Measurements from ENCODE around the gene SMAD5.

SMAD5 gene

GRCh38 chr5:136228136-136228757 is 95.6 kb downstream of the SMAD5 start (continued):
- TF ChIP-seq, protein P1, sequence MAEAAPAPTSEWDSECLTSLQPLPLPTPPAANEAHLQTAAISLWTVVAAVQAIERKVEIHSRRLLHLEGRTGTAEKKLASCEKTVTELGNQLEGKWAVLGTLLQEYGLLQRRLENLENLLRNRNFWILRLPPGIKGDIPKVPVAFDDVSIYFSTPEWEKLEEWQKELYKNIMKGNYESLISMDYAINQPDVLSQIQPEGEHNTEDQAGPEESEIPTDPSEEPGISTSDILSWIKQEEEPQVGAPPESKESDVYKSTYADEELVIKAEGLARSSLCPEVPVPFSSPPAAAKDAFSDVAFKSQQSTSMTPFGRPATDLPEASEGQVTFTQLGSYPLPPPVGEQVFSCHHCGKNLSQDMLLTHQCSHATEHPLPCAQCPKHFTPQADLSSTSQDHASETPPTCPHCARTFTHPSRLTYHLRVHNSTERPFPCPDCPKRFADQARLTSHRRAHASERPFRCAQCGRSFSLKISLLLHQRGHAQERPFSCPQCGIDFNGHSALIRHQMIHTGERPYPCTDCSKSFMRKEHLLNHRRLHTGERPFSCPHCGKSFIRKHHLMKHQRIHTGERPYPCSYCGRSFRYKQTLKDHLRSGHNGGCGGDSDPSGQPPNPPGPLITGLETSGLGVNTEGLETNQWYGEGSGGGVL (tag by site-specific recombination; IDR thresholded peaks at IDR 0.05), result no peak
- TF ChIP-seq ZBTB20 (tag by site-specific recombination; IDR thresholded peaks at IDR 0.05) (no peak), GLIS1 (tag by site-specific recombination; IDR thresholded peaks at IDR 0.05) (no peak)

DNA sequence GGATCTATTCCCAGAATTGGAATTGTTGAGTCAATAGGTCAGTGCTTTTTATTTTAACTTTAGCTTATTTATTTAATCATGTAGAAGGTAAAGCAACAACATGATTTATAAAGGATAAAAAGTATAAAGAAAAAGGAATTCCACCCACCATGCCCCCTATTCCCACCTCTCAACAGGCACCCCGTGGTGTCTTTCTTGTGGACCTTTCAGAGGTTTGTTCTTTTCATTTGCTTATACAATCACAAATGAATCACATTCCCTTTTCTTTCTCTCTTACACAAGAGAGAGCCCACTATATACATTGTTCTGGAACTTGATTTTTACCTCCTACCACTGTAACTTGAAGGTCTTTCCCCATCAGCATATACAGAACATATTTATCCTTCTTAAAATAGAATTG is 97.5 kb downstream of the SMAD5 start:
- H3K9me3 ChIP-seq (ENCODE audit: control insufficient read depth, insufficient read depth, low read depth, low read length), result no peaks in the 10 kb centered on the region
- ChIA-PET CTCF (no interaction called here), POLR2A (no interaction called here)
- H3K4me3 ChIP-seq (ENCODE audit: low read depth, low read length), result no peak overlapping the region
- H3K36me3 ChIP-seq (ENCODE audit: control insufficient read depth in 2 of 2, insufficient read depth in 1 of 2, low read length in 2 of 2), result no peaks in the 10 kb centered on the region
- no peak overlapping the region for H3K27ac ChIP-seq (ENCODE audit: extremely low read depth, low read depth, low read length)
- H3K4me1 ChIP-seq (ENCODE audit: control insufficient read depth, insufficient read depth, low read length), result no peaks in the 10 kb centered on the region
- TF ChIP-seq, protein P2, sequence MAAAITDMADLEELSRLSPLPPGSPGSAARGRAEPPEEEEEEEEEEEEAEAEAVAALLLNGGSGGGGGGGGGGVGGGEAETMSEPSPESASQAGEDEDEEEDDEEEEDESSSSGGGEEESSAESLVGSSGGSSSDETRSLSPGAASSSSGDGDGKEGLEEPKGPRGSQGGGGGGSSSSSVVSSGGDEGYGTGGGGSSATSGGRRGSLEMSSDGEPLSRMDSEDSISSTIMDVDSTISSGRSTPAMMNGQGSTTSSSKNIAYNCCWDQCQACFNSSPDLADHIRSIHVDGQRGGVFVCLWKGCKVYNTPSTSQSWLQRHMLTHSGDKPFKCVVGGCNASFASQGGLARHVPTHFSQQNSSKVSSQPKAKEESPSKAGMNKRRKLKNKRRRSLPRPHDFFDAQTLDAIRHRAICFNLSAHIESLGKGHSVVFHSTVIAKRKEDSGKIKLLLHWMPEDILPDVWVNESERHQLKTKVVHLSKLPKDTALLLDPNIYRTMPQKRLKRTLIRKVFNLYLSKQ (tag by site-specific recombination; IDR thresholded peaks at IDR 0.05; ENCODE audit: borderline replicate concordance), result no peak
- TF ChIP-seq ZNF311 (tag by site-specific recombination; IDR thresholded peaks at IDR 0.05; ENCODE audit: borderline replicate concordance) (no peak), ZNF350 (tag by site-specific recombination; IDR thresholded peaks at IDR 0.05) (no peak), PRDM2 (tag by site-specific recombination; IDR thresholded peaks at IDR 0.05; ENCODE audit: borderline replicate concordance) (no peak), RBAK (tag by site-specific recombination; IDR thresholded peaks at IDR 0.05) (no peak), KLF9 (tag by site-specific recombination; IDR thresholded peaks at IDR 0.05; ENCODE audit: low read depth) (no peak), ZNF239 (tag by site-specific recombination; IDR thresholded peaks at IDR 0.05) (no peak), ZBTB8A (tag by site-specific recombination; IDR thresholded peaks at IDR 0.05) (no peak), ZNF626 (tag by site-specific recombination; IDR thresholded peaks at IDR 0.05) (no peak), KLF17 (tag by site-specific recombination; IDR thresholded peaks at IDR 0.05) (no peak), ZNF23 (tag by site-specific recombination; IDR thresholded peaks at IDR 0.05; ENCODE audit: borderline replicate concordance) (no peak), HIC1 (tag by site-specific recombination; IDR thresholded peaks at IDR 0.05) (no peak), ZNF354C (tag by site-specific recombination; IDR thresholded peaks at IDR 0.05; ENCODE audit: borderline replicate concordance, low read depth) (no peak), ZNF274 (IDR thresholded peaks at IDR 0.05; ENCODE audit: low read length) (no peak), ZNF274 (tag by site-specific recombination; IDR thresholded peaks at IDR 0.05; ENCODE audit: borderline replicate concordance) (no peak), ZXDB (tag by site-specific recombination; IDR thresholded peaks at IDR 0.05) (no peak), SCRT1 (tag by site-specific recombination; IDR thresholded peaks at IDR 0.05; ENCODE audit: borderline replicate concordance) (no peak)
- TF ChIP-seq, protein P3, sequence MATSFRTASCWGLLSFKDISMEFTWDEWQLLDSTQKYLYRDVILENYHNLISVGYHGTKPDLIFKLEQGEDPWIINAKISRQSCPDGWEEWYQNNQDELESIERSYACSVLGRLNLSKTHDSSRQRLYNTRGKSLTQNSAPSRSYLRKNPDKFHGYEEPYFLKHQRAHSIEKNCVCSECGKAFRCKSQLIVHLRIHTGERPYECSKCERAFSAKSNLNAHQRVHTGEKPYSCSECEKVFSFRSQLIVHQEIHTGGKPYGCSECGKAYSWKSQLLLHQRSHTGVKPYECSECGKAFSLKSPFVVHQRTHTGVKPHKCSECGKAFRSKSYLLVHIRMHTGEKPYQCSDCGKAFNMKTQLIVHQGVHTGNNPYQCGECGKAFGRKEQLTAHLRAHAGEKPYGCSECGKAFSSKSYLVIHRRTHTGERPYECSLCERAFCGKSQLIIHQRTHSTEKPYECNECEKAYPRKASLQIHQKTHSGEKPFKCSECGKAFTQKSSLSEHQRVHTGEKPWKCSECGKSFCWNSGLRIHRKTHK (tag by site-specific recombination; IDR thresholded peaks at IDR 0.05), result no peak

Data from HEK293 (cell line).